HepG2 (cell line): ENCODE results near the gene MASP1. TPM values are rescaled to one million over a fixed set of nuclear protein-coding genes. Genes with fewer than 3 reads are reported as not detected.

ENCODE experiments used
- ELF3 ChIP-seq: IDR thresholded peaks from 2 replicates; pipeline ENCODE4 v1.6.1; 2016; ENCODE audit warnings: missing genetic modification reagents, missing compliant biosample characterization
- KAT7 ChIP-seq: IDR thresholded peaks from 2 replicates; pipeline ENCODE4 v1.6.1; 2018; ENCODE audit warnings: borderline replicate concordance, missing compliant biosample characterization
- KIAA2018 ChIP-seq: sonication (generic); formaldehyde crosslinking; IDR thresholded peaks from 2 replicates; pipeline ENCODE4 v1.5.0; 2020; ENCODE audit warnings: mild to moderate bottlenecking, missing genetic modification reagents, borderline replicate concordance
- MTF2 ChIP-seq: sonication (generic); formaldehyde crosslinking; IDR thresholded peaks from 2 replicates; pipeline ENCODE4 v1.5.0; 2020; ENCODE audit warnings: missing genetic modification reagents, borderline replicate concordance
- PAWR ChIP-seq: sonication (generic); formaldehyde crosslinking; IDR thresholded peaks from 2 replicates; pipeline ENCODE4 v1.4.0; 2020; ENCODE audit warnings: missing genetic modification reagents, mild to moderate bottlenecking, borderline replicate concordance
- RBAK ChIP-seq: sonication (generic); formaldehyde crosslinking; IDR thresholded peaks from 2 replicates; pipeline ENCODE4 v1.5.1; 2020; ENCODE audit warnings: mild to moderate bottlenecking, missing genetic modification reagents
- SATB2 ChIP-seq: sonication (generic); formaldehyde crosslinking; IDR thresholded peaks from 2 replicates; pipeline ENCODE4 v1.5.0; 2020; ENCODE audit warnings: missing genetic modification reagents
- SCMH1 ChIP-seq: sonication (generic); formaldehyde crosslinking; IDR thresholded peaks from 2 replicates; pipeline ENCODE4 v1.9.0; 2021; ENCODE audit warnings: missing genetic modification reagents, mild to moderate bottlenecking, borderline replicate concordance
- SRSF1 ChIP-seq: fragments of 200-400 bp; formaldehyde crosslinking; optimal IDR thresholded peaks from 2 replicates; pipeline ENCODE3; 2017; ENCODE audit warnings: mild to moderate bottlenecking, low read depth, low read length, moderate library complexity
- ZBTB38 ChIP-seq: sonication (generic); formaldehyde crosslinking; IDR thresholded peaks from 2 replicates; pipeline ENCODE4 v1.5.1; 2020; ENCODE audit warnings: mild to moderate bottlenecking, missing genetic modification reagents
- ZNF180 ChIP-seq: sonication (generic); formaldehyde crosslinking; IDR thresholded peaks from 2 replicates; pipeline ENCODE4 v1.4.0; 2020; ENCODE audit warnings: low read depth, missing genetic modification reagents, borderline replicate concordance
- ZNF20 ChIP-seq: sonication (generic); formaldehyde crosslinking; IDR thresholded peaks from 2 replicates; pipeline ENCODE4 v1.4.0; 2020; ENCODE audit warnings: mild to moderate bottlenecking, moderate library complexity, missing genetic modification reagents
- ZNF235 ChIP-seq: sonication (generic); formaldehyde crosslinking; IDR thresholded peaks from 2 replicates; pipeline ENCODE4 v1.8.1; 2023; ENCODE audit warnings: mild to moderate bottlenecking, missing genetic modification reagents, borderline replicate concordance
- ZNF253 ChIP-seq: sonication (generic); formaldehyde crosslinking; IDR thresholded peaks from 2 replicates; pipeline ENCODE4 v1.8.0; 2022; ENCODE audit warnings: mild to moderate bottlenecking, missing genetic modification reagents, borderline replicate concordance
- ZNF546 ChIP-seq: sonication (generic); formaldehyde crosslinking; conservative IDR thresholded peaks from 2 replicates; pipeline ENCODE4 v1.8.1; 2023; ENCODE audit warnings: mild to moderate bottlenecking, missing genetic modification reagents
- ZNF567 ChIP-seq: sonication (generic); formaldehyde crosslinking; IDR thresholded peaks from 2 replicates; pipeline ENCODE4 v1.8.1; 2023; ENCODE audit warnings: mild to moderate bottlenecking, missing genetic modification reagents, borderline replicate concordance
- ZNF709 ChIP-seq: sonication (generic); formaldehyde crosslinking; IDR thresholded peaks from 2 replicates; pipeline ENCODE4 v1.5.0; 2020; ENCODE audit warnings: mild to moderate bottlenecking, missing genetic modification reagents
- ZNF780A ChIP-seq: sonication (generic); formaldehyde crosslinking; IDR thresholded peaks from 2 replicates; pipeline ENCODE4 v1.8.0; 2022; ENCODE audit warnings: mild to moderate bottlenecking, missing genetic modification reagents, moderate library complexity
- ZNF790 ChIP-seq: sonication (generic); formaldehyde crosslinking; IDR thresholded peaks from 2 replicates; pipeline ENCODE4 v1.8.0; 2022; ENCODE audit warnings: missing genetic modification reagents, mild to moderate bottlenecking, borderline replicate concordance
- ZZZ3 ChIP-seq: sonication (generic); formaldehyde crosslinking; IDR thresholded peaks from 2 replicates; pipeline ENCODE4 v1.4.0; 2020; ENCODE audit warnings: missing genetic modification reagents, mild to moderate bottlenecking, borderline replicate concordance
- polyA plus RNA-seq, 8 experiments: library from polyadenylated mRNA; depleted of rRNA in 3 of 8; stranded (reverse) in 7 of 8; unstranded in 1 of 8; fragments of >200 nt; fragmentation: Illumina TruSeq in 4 of 8; extraction: Trizol in 4 of 8; gene quantifications; 2 replicates each; pipeline versions ENCODE4 v1.2.1 to v1.2.3, GENCODE V29; 2011 to 2016; ENCODE audit warnings: low read depth in 4 of 8, missing spikeins in 1 of 8, mixed read lengths in 1 of 8; ENCODE audit not compliant: insufficient read depth in 1 of 8
- total RNA-seq, 5 experiments: library from RNA; depleted of rRNA; stranded (reverse); fragments of >200 nt; fragmentation: Illumina TruSeq; extraction: Trizol; gene quantifications; 2 replicates each; pipeline ENCODE4 v1.2.3, GENCODE V29; 2016; ENCODE audit warnings: low read depth in 1 of 5
- TF ChIP-seq, protein P1 (sequence below): sonication (generic); formaldehyde crosslinking; IDR thresholded peaks from 2 replicates; pipeline ENCODE4 v1.4.0; 2020; ENCODE audit warnings: missing genetic modification reagents

Gene MASP1
- total and polyA plus RNA-seq, 2 of the 13 experiments (the other 11 are each of a cell fraction or from before 2014, with no cell fraction given), result 10.8 to 56.0 TPM

DNA sequence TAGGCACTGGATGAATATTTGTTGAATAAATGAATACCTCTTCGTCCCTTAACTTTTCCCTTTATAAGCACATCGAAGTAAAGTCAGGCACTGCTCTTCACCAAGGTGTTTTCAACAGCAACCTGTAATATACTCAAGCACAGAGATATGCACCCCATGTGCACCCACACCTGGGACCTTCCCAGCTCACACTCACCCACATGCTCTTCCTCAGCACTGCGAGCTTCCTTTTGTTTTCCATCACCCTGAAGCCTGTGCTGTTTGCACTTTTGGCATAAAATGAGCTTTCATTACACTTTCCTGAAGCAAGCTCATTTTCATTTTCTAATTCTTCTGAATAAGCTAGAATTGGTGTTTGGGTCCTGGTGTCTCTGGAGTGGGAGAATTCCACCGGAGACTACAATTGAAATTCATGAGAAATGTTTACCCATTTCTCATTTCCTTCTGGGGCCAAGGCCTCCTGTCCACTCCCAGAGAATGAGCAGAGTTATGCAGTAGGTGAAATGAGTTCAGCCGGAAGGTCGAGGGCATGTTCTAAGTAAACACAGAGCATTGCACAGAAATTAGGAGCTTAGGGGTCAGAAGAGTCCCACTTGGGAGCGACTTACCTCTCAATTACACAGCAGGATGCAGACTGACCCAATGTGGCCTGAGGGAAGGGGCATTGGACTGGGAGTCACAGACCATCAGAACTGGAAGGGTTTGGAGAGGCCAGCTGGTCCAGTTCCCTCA is 15.0 kb downstream of the MASP1 start (continued):
- TF ChIP-seq, protein P1, sequence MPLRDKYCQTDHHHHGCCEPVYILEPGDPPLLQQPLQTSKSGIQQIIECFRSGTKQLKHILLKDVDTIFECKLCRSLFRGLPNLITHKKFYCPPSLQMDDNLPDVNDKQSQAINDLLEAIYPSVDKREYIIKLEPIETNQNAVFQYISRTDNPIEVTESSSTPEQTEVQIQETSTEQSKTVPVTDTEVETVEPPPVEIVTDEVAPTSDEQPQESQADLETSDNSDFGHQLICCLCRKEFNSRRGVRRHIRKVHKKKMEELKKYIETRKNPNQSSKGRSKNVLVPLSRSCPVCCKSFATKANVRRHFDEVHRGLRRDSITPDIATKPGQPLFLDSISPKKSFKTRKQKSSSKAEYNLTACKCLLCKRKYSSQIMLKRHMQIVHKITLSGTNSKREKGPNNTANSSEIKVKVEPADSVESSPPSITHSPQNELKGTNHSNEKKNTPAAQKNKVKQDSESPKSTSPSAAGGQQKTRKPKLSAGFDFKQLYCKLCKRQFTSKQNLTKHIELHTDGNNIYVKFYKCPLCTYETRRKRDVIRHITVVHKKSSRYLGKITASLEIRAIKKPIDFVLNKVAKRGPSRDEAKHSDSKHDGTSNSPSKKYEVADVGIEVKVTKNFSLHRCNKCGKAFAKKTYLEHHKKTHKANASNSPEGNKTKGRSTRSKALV, result no peak
- TF ChIP-seq ZBTB38 (CRISPR knock-in tag) (peak; percentile 59), ZNF709 (no peak), ZNF20 (CRISPR knock-in tag) (no peak), PAWR (CRISPR knock-in tag) (no peak), ZNF235 (CRISPR knock-in tag) (no peak), ELF3 (peak; percentile 98), ZNF780A (no peak), ZNF253 (CRISPR knock-in tag) (no peak), ZZZ3 (0 out of 2 replicates have a peak, but pooled peaks have one; percentile 24), SCMH1 (no peak), MTF2 (no peak), ZNF180 (no peak), ZNF546 (CRISPR knock-in tag) (no peak), SATB2 (CRISPR knock-in tag) (no peak), RBAK (CRISPR knock-in tag) (no peak), KAT7 (no peak), ZNF790 (CRISPR knock-in tag) (no peak), SRSF1 (no peak), ZNF567 (no peak), KIAA2018 (CRISPR knock-in tag) (no peak)
